ENCODE data around the gene TLE4. TPM values are rescaled to one million over a fixed set of nuclear protein-coding genes. Genes with fewer than 3 reads are reported as not detected.
A peak's percentile ranks its signal among the peaks of the same experiment; 100 is the strongest.

TLE4 gene
- total RNA-seq, 1 donor from 2014 or later: 55.6 TPM

DNA sequence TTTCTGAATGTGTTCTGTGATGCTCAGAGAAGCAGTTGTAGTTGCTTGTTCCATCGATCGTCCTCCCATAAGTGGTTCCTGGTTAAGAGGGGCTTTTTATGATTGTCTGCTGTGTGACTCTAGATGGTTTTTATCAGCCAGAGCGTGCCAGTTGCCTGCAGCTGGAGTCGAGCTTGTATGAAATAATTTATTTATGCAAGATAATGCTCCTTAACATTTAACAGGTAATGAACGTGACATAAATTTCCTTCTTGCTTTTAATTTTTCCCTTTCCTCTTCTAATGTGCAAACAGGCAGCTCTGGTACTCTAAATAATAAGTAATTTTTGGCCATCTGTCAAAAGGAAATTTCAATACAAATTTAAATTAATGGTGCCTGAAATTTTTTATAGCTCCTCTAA is 84.4 kb downstream of the TLE4 start:
- Mint-ChIP-seq H3K4me1 (ENCODE audit: low read depth) (peaks cover 25% of the 10 kb centered on the region), H3K9me3 (ENCODE audit: low read depth) (no peaks in the 10 kb centered on the region), H3K4me3 (ENCODE audit: low read depth) (no peak overlapping the region), H3K27ac (peak overlapping the region; percentile 29), H3K36me3 (ENCODE audit: insufficient read depth) (no peaks in the 10 kb centered on the region), H3K27me3 (no peaks in the 10 kb centered on the region)
- TF ChIP-seq, protein P1, sequence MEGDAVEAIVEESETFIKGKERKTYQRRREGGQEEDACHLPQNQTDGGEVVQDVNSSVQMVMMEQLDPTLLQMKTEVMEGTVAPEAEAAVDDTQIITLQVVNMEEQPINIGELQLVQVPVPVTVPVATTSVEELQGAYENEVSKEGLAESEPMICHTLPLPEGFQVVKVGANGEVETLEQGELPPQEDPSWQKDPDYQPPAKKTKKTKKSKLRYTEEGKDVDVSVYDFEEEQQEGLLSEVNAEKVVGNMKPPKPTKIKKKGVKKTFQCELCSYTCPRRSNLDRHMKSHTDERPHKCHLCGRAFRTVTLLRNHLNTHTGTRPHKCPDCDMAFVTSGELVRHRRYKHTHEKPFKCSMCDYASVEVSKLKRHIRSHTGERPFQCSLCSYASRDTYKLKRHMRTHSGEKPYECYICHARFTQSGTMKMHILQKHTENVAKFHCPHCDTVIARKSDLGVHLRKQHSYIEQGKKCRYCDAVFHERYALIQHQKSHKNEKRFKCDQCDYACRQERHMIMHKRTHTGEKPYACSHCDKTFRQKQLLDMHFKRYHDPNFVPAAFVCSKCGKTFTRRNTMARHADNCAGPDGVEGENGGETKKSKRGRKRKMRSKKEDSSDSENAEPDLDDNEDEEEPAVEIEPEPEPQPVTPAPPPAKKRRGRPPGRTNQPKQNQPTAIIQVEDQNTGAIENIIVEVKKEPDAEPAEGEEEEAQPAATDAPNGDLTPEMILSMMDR (IDR thresholded peaks at IDR 0.05; ENCODE audit: unreplicated experiment): no peak
- no peak for DNase-seq (ENCODE audit: low spot score, unreplicated experiment)

DNA sequence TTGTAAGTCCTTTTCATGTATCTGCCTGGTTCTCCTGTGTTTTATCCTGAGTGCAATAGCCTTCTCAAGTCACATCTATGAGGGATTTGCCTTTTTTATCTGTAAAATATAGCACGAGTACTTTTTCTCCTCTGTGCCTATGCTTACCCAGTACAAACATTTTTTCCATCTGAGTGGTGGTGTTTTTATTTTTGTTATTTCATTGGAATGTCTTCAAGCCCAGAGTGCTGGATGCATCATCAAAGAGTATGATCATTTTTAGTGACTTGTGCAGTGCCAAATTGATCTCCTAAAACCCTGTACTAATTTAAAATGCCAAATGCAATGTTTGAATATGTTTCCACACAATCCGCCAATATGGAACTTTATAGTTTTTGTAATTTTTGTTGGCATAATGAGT is 86.1 kb downstream of the TLE4 start:
- H3K4me1 Mint-ChIP-seq (ENCODE audit: low read depth): peaks cover 38% of the 10 kb centered on the region
- H3K9me3 Mint-ChIP-seq (ENCODE audit: low read depth): no peaks in the 10 kb centered on the region
- H3K27me3 Mint-ChIP-seq: no peaks in the 10 kb centered on the region
- H3K27ac Mint-ChIP-seq: no peak overlapping the region
- no peaks in the 10 kb centered on the region for H3K36me3 Mint-ChIP-seq (ENCODE audit: insufficient read depth)
- DNase-seq (ENCODE audit: low spot score, unreplicated experiment): no peak
- TF ChIP-seq, protein P1 (IDR thresholded peaks at IDR 0.05; ENCODE audit: unreplicated experiment): no peak
- H3K4me3 Mint-ChIP-seq (ENCODE audit: low read depth): no peak overlapping the region

DNA sequence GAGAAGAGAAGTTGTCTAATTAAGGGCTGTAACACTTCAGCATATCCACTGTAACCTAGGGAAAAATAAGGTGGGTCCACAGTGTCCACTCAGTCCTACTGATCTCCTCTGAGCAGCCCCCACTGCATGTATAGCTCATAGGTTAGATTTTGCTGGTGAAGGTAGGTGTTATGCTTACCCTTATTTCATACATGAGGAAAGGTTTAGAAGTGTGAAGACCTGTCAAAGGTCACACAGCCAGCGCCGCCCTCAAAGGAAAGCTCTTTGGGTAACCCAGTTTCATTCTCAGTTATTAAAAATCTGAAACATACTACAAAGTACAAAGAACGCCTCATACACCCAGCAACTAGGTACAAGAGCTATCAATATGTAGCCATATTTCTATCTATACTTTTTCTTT is 87.2 kb downstream of the TLE4 start:
- H3K36me3 Mint-ChIP-seq (ENCODE audit: insufficient read depth): no peaks in the 10 kb centered on the region

DNA sequence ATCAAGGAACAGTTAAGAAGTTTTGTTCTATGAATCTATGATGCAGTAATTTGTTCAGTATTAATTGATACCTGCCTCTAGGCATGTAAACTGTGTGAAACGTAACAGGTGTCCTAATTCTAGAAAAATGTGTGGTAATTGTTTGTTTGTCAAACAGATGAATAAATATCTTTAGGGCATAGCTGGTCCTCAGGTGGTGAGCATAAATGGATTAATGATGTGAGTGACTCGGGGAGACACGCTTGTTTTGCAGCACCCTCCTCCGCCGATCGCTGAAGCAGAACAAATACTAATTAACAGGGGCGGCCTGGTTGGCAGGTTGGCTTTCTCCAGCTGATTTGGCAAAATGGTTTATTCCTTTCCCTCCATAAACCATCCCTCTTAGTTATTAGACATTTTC is 88.8 kb downstream of the TLE4 start:
- H3K9me3 Mint-ChIP-seq (ENCODE audit: low read depth): no peaks in the 10 kb centered on the region
- H3K36me3 Mint-ChIP-seq (ENCODE audit: insufficient read depth): no peaks in the 10 kb centered on the region
- H3K4me1 Mint-ChIP-seq (ENCODE audit: low read depth): peaks cover 63% of the 10 kb centered on the region
- TF ChIP-seq, protein P1 (IDR thresholded peaks at IDR 0.05; ENCODE audit: unreplicated experiment): no peak
- no peak overlapping the region for H3K27ac Mint-ChIP-seq
- no peak for DNase-seq (ENCODE audit: low spot score, unreplicated experiment)
- H3K27me3 Mint-ChIP-seq: no peaks in the 10 kb centered on the region
- no peak overlapping the region for H3K4me3 Mint-ChIP-seq (ENCODE audit: low read depth)

More for the DNA sequence above, 87.2 kb downstream of the TLE4 start:
- DNase-seq (ENCODE audit: low spot score, unreplicated experiment): no peak
- H3K27ac Mint-ChIP-seq: no peak overlapping the region
- H3K4me1 Mint-ChIP-seq (ENCODE audit: low read depth): peaks cover 47% of the 10 kb centered on the region
- H3K9me3 Mint-ChIP-seq (ENCODE audit: low read depth): no peaks in the 10 kb centered on the region
- H3K27me3 Mint-ChIP-seq: no peaks in the 10 kb centered on the region
- TF ChIP-seq, protein P1 (IDR thresholded peaks at IDR 0.05; ENCODE audit: unreplicated experiment): no peak
- no peak overlapping the region for H3K4me3 Mint-ChIP-seq (ENCODE audit: low read depth)

DNA sequence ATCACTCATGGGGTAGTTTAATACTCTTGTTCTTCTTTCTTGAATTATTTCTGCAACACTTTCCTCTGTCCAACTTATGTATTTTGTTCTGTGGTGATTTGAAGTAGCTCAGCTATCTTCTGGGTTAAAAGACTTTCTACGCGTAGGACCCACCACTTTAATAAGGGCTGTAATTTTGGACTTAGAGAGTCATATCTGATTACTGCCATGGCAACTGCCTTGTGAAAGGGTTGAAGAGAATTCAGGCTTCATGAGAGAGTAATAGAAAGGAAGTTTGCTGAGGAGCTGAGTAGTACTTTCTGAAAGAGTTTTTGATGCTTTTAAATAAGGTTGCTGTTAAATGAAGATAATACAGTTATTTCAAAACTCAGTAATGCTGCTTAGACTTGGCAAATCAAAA is 89.5 kb downstream of the TLE4 start:
- no peaks in the 10 kb centered on the region for H3K9me3 Mint-ChIP-seq (ENCODE audit: low read depth)
- TF ChIP-seq, protein P1 (IDR thresholded peaks at IDR 0.05; ENCODE audit: unreplicated experiment): no peak
- H3K36me3 Mint-ChIP-seq (ENCODE audit: insufficient read depth): no peaks in the 10 kb centered on the region
- H3K27me3 Mint-ChIP-seq: no peaks in the 10 kb centered on the region
- H3K4me3 Mint-ChIP-seq (ENCODE audit: low read depth): no peak overlapping the region
- DNase-seq (ENCODE audit: low spot score, unreplicated experiment): no peak
- H3K4me1 Mint-ChIP-seq (ENCODE audit: low read depth): peaks cover 60% of the 10 kb centered on the region
- no peak overlapping the region for H3K27ac Mint-ChIP-seq
